ENCODE results near the gene CENPO.
"Not testable (repeated sequence)": the region's sequence is repeated elsewhere in the genome, so short reads cannot be mapped to it uniquely, and the experiment has no call there.

Gene CENPO

GRCh38 chr2:24834733-24835395, 41.6 kb downstream of the CENPO start:
- in situ Hi-C loops (cut with HindIII; ENCODE audit: low sequenced_read_pairs), result no loop called here
- TF ChIP-seq, protein P1, sequence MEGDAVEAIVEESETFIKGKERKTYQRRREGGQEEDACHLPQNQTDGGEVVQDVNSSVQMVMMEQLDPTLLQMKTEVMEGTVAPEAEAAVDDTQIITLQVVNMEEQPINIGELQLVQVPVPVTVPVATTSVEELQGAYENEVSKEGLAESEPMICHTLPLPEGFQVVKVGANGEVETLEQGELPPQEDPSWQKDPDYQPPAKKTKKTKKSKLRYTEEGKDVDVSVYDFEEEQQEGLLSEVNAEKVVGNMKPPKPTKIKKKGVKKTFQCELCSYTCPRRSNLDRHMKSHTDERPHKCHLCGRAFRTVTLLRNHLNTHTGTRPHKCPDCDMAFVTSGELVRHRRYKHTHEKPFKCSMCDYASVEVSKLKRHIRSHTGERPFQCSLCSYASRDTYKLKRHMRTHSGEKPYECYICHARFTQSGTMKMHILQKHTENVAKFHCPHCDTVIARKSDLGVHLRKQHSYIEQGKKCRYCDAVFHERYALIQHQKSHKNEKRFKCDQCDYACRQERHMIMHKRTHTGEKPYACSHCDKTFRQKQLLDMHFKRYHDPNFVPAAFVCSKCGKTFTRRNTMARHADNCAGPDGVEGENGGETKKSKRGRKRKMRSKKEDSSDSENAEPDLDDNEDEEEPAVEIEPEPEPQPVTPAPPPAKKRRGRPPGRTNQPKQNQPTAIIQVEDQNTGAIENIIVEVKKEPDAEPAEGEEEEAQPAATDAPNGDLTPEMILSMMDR (IDR thresholded peaks at IDR 0.05; ENCODE audit: low read depth, low read length), result no peak
- H3K4me3 ChIP-seq (ENCODE audit: low read depth, low read length), result no peak overlapping the region
- no peak for DNase-seq (ENCODE audit: low read depth, low spot score)

GRCh38 chr2:24835411-24835810, 42.2 kb downstream of the CENPO start:
- H3K4me3 ChIP-seq (ENCODE audit: low read depth, low read length); in situ Hi-C loops (cut with HindIII; ENCODE audit: low sequenced_read_pairs): not testable (repeated sequence)
- peak; percentile 33 for DNase-seq (ENCODE audit: low read depth, low spot score)

DNA sequence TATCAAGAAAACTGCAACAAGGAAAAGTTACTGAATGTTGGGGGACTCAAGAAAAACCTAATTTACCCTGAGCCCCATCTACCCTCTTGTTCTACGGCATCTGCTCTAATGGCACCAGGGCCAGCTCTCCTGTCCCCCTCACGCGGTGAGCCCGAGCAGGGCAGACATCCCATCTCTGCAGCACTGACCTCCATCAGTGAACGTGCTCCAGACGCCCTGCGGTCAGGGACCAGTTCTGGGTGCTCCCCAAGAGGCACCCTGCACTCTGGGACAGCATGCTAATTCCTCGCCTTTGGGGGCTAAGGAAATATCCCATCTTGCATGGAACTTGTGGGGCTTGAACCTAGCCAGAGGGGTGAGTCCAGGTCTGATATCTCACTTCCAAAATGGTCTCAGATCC, 43.0 kb downstream of the CENPO start:
- TF ChIP-seq, protein P1 (IDR thresholded peaks at IDR 0.05; ENCODE audit: low read depth, low read length), result no peak
- DNase-seq (ENCODE audit: low read depth, low spot score), result no peak
- no peak overlapping the region for H3K4me3 ChIP-seq (ENCODE audit: low read depth, low read length)
- in situ Hi-C loops (cut with HindIII; ENCODE audit: low sequenced_read_pairs), result no loop called here

- in situ Hi-C loops (cut with HindIII; ENCODE audit: low sequenced_read_pairs), result no loop called here
- H3K4me3 ChIP-seq (ENCODE audit: low read depth, low read length), result no peak overlapping the region
- DNase-seq (ENCODE audit: low read depth, low spot score), result no peak
- TF ChIP-seq, protein P1 (IDR thresholded peaks at IDR 0.05; ENCODE audit: low read depth, low read length), result no peak
These were observed 43.5 kb downstream of the CENPO start for GRCh38 chr2:24836706-24837105.

DNA sequence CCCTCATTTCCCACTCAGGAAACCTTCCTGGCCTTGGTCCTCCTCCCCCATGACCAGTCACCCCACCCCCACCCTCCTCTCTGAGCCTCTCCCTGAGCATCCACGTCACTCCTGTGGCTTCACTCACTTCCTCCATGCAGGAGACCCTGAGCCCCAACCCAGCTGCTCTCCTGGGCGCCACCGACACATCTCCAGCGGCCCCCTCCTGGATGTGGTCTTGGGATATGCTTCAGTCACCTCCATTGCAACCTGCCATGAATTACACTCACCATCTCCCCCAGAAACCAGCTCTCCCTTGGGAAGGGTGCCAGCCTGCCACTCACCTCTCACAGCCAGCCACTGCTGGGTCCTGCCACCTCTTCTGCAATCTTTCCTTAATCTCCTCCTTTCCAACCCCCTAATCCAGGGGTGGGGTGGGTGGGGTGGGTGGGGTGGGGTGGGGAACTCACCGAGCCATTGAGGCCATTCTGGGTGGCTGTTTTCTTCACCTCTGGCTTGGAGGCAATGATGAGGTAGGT, 44.8 kb downstream of the CENPO start:
- DNase-seq (ENCODE audit: low read depth, low spot score), result no peak
- no peak overlapping the region for H3K4me3 ChIP-seq (ENCODE audit: low read depth, low read length)
- in situ Hi-C loops (cut with HindIII; ENCODE audit: low sequenced_read_pairs), result no loop called here
- TF ChIP-seq, protein P1 (IDR thresholded peaks at IDR 0.05; ENCODE audit: low read depth, low read length), result no peak

GRCh38 chr2:24838541-24838940, 45.3 kb downstream of the CENPO start:
- no peak overlapping the region for H3K4me3 ChIP-seq (ENCODE audit: low read depth, low read length)
- in situ Hi-C loops (cut with HindIII; ENCODE audit: low sequenced_read_pairs), result no loop called here
- TF ChIP-seq, protein P1 (IDR thresholded peaks at IDR 0.05; ENCODE audit: low read depth, low read length), result no peak
- no peak for DNase-seq (ENCODE audit: low read depth, low spot score)

GRCh38 chr2:24839729-24840128, 46.5 kb downstream of the CENPO start:
- no peak for DNase-seq (ENCODE audit: low read depth, low spot score)
- in situ Hi-C loops (cut with HindIII; ENCODE audit: low sequenced_read_pairs), result no loop called here
- H3K4me3 ChIP-seq (ENCODE audit: low read depth, low read length), result no peak overlapping the region
- TF ChIP-seq, protein P1 (IDR thresholded peaks at IDR 0.05; ENCODE audit: low read depth, low read length), result no peak

Data from astrocyte of the spinal cord (primary cell).